Heart left ventricle (tissue), 16 donors: ENCODE measurements around the gene SEMA5B. TPM values are rescaled to one million over a fixed set of nuclear protein-coding genes. Genes with fewer than 3 reads are reported as not detected.

Source experiments
- ATAC-seq, 4 donors: fragments of 200-7000 bp; cut with Tn5 transposase; one replicate each; pipeline ENCODE4 v1.9.1; 2020 to 2022; ENCODE audit warnings: moderate library complexity in 4 of 4, mild to moderate bottlenecking in 3 of 4, moderate number of reproducible peaks in 1 of 4
- DNase-seq, 5 donors: peaks; one replicate each; pipeline ENCODE4 v3.0.0-alpha.2; 2020
- H3K27ac ChIP-seq, 12 donors: fragments of 200-600 bp; sonication (generic) in 4 of 12; one replicate each; pipeline versions ENCODE4 v1.5.0 to v1.8.0; 2016 to 2022; ENCODE audit warnings: mild to moderate bottlenecking in 2 of 12
- H3K27me3 ChIP-seq, 9 donors: fragments of 200-600 bp; sonication (generic) in 2 of 9; one replicate each; pipeline versions ENCODE4 v1.5.1 to v1.8.0; 2016 to 2022; ENCODE audit warnings: mild to moderate bottlenecking in 3 of 9
- H3K36me3 ChIP-seq, 9 donors: fragments of 200-600 bp; sonication (generic) in 2 of 9; one replicate each; pipeline versions ENCODE4 v1.5.0 to v1.8.0; 2018 to 2022; ENCODE audit warnings: mild to moderate bottlenecking in 2 of 9
- H3K4me1 ChIP-seq, 12 donors: fragments of 200-600 bp; sonication (generic) in 4 of 12; one replicate each; pipeline versions ENCODE4 v1.5.0 to v1.8.0; 2016 to 2022; ENCODE audit warnings: mild to moderate bottlenecking in 3 of 12
- H3K4me3 ChIP-seq, 12 donors: fragments of 200-600 bp; sonication (generic) in 4 of 12; one replicate each; pipeline versions ENCODE4 v1.5.0 to v1.8.0; 2017 to 2022; ENCODE audit warnings: mild to moderate bottlenecking in 9 of 12, moderate library complexity in 4 of 12
- H3K9me3 ChIP-seq, 12 donors: fragments of 200-600 bp; sonication (generic) in 4 of 12; one replicate each; pipeline versions ENCODE4 v1.5.0 to v1.8.0; 2016 to 2022; ENCODE audit warnings: mild to moderate bottlenecking in 1 of 12
- CTCF ChIP-seq, 12 donors: fragments of 200-600 bp; sonication (generic) in 4 of 12; IDR thresholded peaks; one replicate each; pipeline versions ENCODE4 v1.5.0 to v1.8.0; 2018 to 2022; ENCODE audit warnings: antibody characterized with exemption in 12 of 12, mild to moderate bottlenecking in 5 of 12
- POLR2A ChIP-seq, 2 donors: fragments of 450-650 bp; IDR thresholded peaks; one replicate each; pipeline ENCODE4 v1.6.1; 2017; ENCODE audit warnings: antibody characterized with exemption in 2 of 2, mild to moderate bottlenecking in 2 of 2, moderate library complexity in 2 of 2
- WGBS, 4 donors: extraction: QIAGEN DNeasy Blood & Tissue Kit in 2 of 4; methylation state at CpG; one replicate each; pipeline versions ENCODE4 v1.1.5 to v1.1.7; 2013 to 2018; 5-methylcytosine and 5-hydroxymethylcytosine counted together
- intact Hi-C, 10 donors: fragments of 100-400 bp; cut with DNase I; formaldehyde crosslinking; loops; one replicate each; pipeline versions ENCODE4 v1.11.1 to v1.14.2; 2022
- polyA plus RNA-seq, 2 donors: library from polyadenylated mRNA; stranded (reverse); fragments of 200-250 nt; gene quantifications; one replicate each; pipeline ENCODE4 v1.2.3, GENCODE V29; 2013
- total RNA-seq, 9 donors: library from RNA; depleted of rRNA in 2 of 9; stranded (reverse); fragments of >200 nt in 2 of 9; fragmentation: NEBNext Ultra II Directional in 3 of 9; extraction: Animal tissue kit (Norgen Biotek cat#: 25700) in 3 of 9; gene quantifications; one replicate each; pipeline versions ENCODE4 v1.1.0 to v1.2.4, GENCODE V29; 2016 to 2023
- donor health status: ischemic (EF 13 %, LVEDD 7.1; RV severe dilation, severe dysfunction).
- donor health status: healthy with polysubstance abuse.
- donor health status: DM: no; HTN: yes; CAD: no.
- donor health status: DM: no; HTN: no; CAD: no.
- donor health status: ischemic (EF 25% LVEDD 6.9; RV normal size, moderate dysfunction).
- donor health status: ischemic (EF 25% LVEDD 5.7; RV mildly dilated, moderate dysfunction).
- donor health status: healthy.
- donor health status: DM: yes; HTN: yes; CAD: no.
- donor health status: ischemic (EF 35%, LVEDD 5.7; RV mildly dilated, moderate dysfunction).
- donor health status: nonischemic (EF 11% LVEDD 7.7; RV severe dilation, severe dysfunction).
- donor health status: DM: yes; HTN: yes; CAD: no.
- donor health status: PGD.
- donor health status: ischemic (EF 29% LVEDD 5.4; RV normal size, mild dysfunction).
- donor health status: nonischemic (EF 23%, LVEDD 6.1; RV moderate dilation, normal function).

SEMA5B gene
- total and polyA plus RNA-seq, 11 donors = 2.2 to 16.7 (median 7.0) TPM

- peaks cover 0 to 18% (median 3%) of the 10 kb centered on the region in 12 donors for H3K4me1 ChIP-seq
- 66 to 72% (median 69%) methylated on average over 3 of the region's 3 CpGs for WGBS, 4 donors
- no peak overlapping the region for H3K4me3 ChIP-seq
- no peaks in the 10 kb centered on the region for H3K9me3 ChIP-seq
- intact Hi-C loops = no loop called here
- H3K36me3 ChIP-seq = no peaks in the 10 kb centered on the region
- TF ChIP-seq CTCF (IDR thresholded peaks at IDR 0.05) (no peak), POLR2A (IDR thresholded peaks at IDR 0.05) (no peak)
- no peak overlapping the region for H3K27ac ChIP-seq
- ATAC-seq = no peak
- H3K27me3 ChIP-seq = peaks cover 0 to 6% (median 0%) of the 10 kb centered on the region in 9 donors
- DNase-seq = no peak
Observed at GRCh38 chr3:123019161-123019560, 8.4 kb downstream of the SEMA5B start.

GRCh38 chr3:123018683-123019082 lies 8.9 kb downstream of the SEMA5B start:
- peaks cover 0 to 4% (median 0%) of the 10 kb centered on the region in 9 donors for H3K27me3 ChIP-seq

DNA sequence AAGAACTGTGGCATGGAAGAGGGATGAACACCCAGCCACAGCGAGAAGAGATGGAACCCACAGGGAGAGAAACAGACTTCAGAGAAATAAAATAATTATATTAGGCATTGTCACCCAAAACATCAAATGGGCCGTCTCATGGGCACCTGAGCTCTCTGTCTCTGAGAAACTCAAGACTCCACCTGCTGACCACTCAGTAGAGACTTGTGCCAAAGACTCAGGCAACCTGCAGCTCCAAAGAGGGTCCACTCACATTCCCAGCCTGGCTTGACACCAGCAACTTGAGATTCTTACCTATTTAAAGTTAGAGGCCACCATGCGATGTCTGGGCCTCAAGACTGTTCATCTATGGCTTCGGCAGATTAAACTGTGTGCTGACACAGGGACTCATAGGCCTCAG lies 12.0 kb downstream of the SEMA5B start:
- DNase-seq (no peak), ATAC-seq (no peak)
- WGBS, 4 donors = 85 to 98% (median 95%) methylated on average over 2 to 4 of the region's 4 CpGs
- H3K27ac ChIP-seq = no peak overlapping the region
- no peaks in the 10 kb centered on the region for H3K27me3 ChIP-seq
- H3K9me3 ChIP-seq = no peaks in the 10 kb centered on the region
- H3K4me1 ChIP-seq = peaks cover 0 to 12% (median 0%) of the 10 kb centered on the region in 12 donors
- H3K4me3 ChIP-seq = no peak overlapping the region
- TF ChIP-seq POLR2A (IDR thresholded peaks at IDR 0.05) = no peak
- TF ChIP-seq CTCF (IDR thresholded peaks at IDR 0.05) = no peak
- peaks cover 0 to 3% (median 0%) of the 10 kb centered on the region in 9 donors for H3K36me3 ChIP-seq
- intact Hi-C loops = no loop called here

More at GRCh38 chr3:123018683-123019082, 8.9 kb downstream of the SEMA5B start:
- no peaks in the 10 kb centered on the region for H3K36me3 ChIP-seq
- intact Hi-C loops = no loop called here
- no peak overlapping the region for H3K4me3 ChIP-seq
- no peaks in the 10 kb centered on the region for H3K9me3 ChIP-seq
- no peak for TF ChIP-seq CTCF (IDR thresholded peaks at IDR 0.05)
- no peak for TF ChIP-seq POLR2A (IDR thresholded peaks at IDR 0.05)
- ATAC-seq = no peak
- DNase-seq = no peak
- WGBS, 4 donors = 29 to 46% (median 41%) methylated on average over 1 of the region's 1 CpG
- H3K4me1 ChIP-seq = peaks cover 0 to 18% (median 3%) of the 10 kb centered on the region in 12 donors
- no peak overlapping the region for H3K27ac ChIP-seq

- WGBS, 4 donors = 60 to 83% (median 66%) methylated on average over 6 of the region's 6 CpGs
- Histone ChIP-seq H3K27ac (no peak overlapping the region), H3K4me3 (no peak overlapping the region), H3K27me3 (no peaks in the 10 kb centered on the region), H3K9me3 (no peaks in the 10 kb centered on the region), H3K4me1 (peaks cover 0 to 8% (median 0%) of the 10 kb centered on the region in 12 donors), H3K36me3 (peaks cover 0 to 3% (median 0%) of the 10 kb centered on the region in 9 donors)
- ATAC-seq (peak in 1 of 4 donors; percentile 29), DNase-seq (no peak)
- intact Hi-C loops = no loop called here
- no peak for TF ChIP-seq CTCF (IDR thresholded peaks at IDR 0.05)
- TF ChIP-seq POLR2A (IDR thresholded peaks at IDR 0.05) = no peak
Observed at GRCh38 chr3:123013876-123014275, 13.7 kb downstream of the SEMA5B start.
